ENCODE results near the gene PIP5K1C. TPM values are rescaled to one million over a fixed set of nuclear protein-coding genes. Genes with fewer than 3 reads are reported as not detected.
"Not testable (repeated sequence)": the region's sequence is repeated elsewhere in the genome, so short reads cannot be mapped to it uniquely, and the experiment has no call there.

The PIP5K1C gene
- total RNA-seq, 1 donor from 2014 or later: 57.7 TPM

- DNase-seq: peak; percentile 10
These were observed 26.5 kb downstream of the PIP5K1C start for GRCh38 chr19:3673506-3674439.

- peak; percentile 23 for DNase-seq
These were observed 27.3 kb downstream of the PIP5K1C start for GRCh38 chr19:3672993-3673392.

DNA sequence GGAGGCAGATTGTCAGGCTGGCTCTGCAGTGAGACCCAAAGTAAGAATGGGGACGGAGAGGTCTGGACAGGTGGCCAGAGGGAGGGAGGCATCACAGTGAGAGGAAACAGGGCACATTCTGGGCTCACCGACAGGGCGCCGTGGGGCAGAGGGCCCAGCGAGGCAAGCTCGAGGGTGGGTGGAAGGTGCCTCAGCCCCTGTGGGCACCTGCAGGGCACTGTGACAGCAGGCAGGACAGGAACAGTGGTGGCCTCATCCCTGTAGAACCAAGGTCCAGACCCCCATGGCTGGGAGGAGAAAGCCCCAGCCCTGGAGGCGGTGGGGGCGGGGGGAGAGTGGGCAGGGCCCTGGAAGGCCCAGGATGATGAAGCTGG, 27.7 kb downstream of the PIP5K1C start:
- DNase-seq: no peak

GRCh38 chr19:3671680-3672574, 28.3 kb downstream of the PIP5K1C start:
- DNase-seq: peak; percentile 67

GRCh38 chr19:3670796-3671679, 29.2 kb downstream of the PIP5K1C start:
- DNase-seq: peak; percentile 92

- DNase-seq: peak; percentile 93
These were observed 30.1 kb downstream of the PIP5K1C start for GRCh38 chr19:3669947-3670795.

- DNase-seq: no peak
These were observed 31.0 kb downstream of the PIP5K1C start for GRCh38 chr19:3669082-3669946.

- DNase-seq: no peak
These were observed 31.8 kb downstream of the PIP5K1C start for GRCh38 chr19:3668331-3669081.

- DNase-seq: no peak
These were observed 32.5 kb downstream of the PIP5K1C start for GRCh38 chr19:3667766-3668165.

- DNase-seq: no peak
These were observed 33.1 kb downstream of the PIP5K1C start for GRCh38 chr19:3667037-3667638.

DNA sequence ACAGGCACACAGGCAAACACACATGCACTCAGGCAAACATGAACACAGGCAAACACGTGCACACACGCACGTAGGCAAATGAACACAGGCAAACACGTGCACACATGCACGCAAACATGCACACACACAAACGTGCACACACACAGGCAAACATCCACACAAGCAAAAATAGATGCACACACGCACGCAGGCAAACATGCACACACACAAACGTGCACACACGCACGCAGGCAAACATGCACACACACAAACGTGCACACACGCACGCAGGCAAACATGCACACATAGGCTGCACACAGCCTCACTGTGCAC, 33.8 kb downstream of the PIP5K1C start:
- not testable (repeated sequence) for DNase-seq

DNA sequence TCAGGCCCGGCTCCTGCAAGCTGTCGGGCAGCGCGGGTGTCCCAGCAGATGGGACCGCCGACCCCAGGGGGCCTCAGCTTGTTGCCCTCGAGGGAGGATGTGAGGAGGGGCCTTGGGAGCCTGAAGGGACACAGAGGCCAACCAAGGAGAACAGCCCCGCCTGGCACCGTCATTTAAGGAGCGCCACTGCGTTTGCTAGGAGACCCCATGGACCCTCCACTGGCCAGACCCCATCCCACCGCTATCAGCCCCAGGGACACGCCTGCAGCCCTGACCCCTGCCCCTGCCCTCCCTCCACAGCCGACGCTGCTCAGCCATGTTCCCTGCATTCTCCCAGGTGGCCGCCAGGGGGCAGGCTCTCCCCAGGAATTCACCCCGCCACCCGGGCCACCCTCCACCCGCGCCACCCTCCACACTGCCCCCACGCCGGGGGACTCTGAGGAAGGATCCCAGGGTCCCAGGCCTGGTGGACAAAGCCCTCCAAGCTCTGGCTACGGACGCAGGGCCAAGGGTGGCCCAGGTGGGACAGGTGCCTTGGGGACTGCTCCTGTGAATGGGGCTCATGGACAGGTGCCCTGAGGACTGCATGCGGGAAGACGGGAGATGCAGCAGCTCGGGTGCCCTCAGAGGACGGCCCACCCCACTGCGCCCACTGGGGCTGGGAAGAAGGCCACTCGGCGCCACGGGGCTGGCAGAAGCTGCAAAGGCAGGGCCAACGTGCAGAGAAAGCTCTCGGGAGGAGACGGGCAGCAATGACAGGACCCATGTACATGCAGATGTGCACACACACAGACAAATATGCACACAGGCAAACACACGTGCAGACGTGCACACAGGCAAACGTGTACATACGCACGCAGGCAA, 34.4 kb downstream of the PIP5K1C start:
- peak; percentile 67 for DNase-seq

- DNase-seq: no peak
These were observed 35.2 kb downstream of the PIP5K1C start for GRCh38 chr19:3664879-3665642.

DNA sequence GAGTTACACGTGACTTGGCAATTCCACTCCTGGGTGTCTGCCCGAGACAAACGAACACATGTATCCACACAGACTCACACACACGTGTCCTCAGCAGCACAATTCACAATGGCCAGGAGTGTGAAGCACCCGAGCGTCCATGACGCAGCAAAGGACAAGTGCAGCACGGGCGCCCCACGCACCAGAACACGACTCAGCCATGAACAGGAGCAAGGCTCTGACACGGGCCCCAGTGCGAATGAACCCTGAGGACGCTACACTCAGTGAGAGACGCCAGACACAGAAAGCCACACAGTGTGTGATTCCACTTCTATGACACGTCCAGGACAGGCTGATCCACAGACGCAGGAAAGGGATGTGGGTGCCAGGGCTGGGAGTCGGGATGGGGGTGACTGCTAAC, 36.4 kb downstream of the PIP5K1C start:
- DNase-seq: no peak

DNA sequence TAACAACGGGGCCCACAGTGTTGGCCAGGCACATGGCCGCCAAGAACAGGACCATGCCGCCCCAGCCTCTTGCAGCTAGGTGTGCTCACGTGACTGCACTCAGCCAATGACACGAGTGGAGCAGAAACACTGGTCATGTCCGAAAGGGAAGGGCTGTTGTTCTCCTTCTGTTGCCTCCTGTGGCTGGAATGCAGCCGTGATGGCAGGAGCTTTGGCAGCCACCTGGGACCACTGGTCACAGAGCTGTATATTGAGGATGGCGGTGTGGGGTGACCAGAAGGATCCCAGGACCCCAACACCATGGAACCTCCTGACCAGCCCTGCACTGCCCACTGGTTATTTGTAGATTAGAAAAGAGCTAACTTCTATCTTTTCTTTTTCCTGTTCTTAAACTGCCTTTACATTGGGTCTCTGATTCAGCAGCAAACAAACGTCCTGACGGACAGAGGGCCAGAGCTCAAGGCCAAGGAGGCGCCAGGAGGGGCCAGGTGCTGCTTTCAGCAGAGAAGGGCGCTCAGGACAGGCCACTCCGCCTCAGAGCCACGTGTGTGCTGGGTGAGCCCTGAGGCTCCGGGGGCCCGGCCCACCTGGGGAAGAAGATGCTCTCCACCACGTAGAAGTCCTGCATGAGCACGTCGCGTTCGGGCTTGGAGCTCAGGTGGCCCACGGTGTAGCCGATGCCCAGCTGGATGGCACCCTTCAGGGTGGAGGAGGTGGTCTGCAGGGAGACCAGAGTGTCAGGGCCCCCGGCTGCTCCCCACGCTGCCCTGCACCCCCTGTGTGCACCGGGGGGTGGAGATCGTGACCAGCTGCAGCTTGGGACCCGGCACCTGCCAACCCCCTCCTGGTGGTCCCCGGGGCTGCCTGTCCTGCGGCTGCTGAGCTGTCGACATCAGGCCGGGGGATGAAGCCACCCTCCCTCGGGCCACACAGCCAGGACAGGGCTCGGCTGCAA, 38.7 kb downstream of the PIP5K1C start:
- DNase-seq: peak; percentile 37

DNA sequence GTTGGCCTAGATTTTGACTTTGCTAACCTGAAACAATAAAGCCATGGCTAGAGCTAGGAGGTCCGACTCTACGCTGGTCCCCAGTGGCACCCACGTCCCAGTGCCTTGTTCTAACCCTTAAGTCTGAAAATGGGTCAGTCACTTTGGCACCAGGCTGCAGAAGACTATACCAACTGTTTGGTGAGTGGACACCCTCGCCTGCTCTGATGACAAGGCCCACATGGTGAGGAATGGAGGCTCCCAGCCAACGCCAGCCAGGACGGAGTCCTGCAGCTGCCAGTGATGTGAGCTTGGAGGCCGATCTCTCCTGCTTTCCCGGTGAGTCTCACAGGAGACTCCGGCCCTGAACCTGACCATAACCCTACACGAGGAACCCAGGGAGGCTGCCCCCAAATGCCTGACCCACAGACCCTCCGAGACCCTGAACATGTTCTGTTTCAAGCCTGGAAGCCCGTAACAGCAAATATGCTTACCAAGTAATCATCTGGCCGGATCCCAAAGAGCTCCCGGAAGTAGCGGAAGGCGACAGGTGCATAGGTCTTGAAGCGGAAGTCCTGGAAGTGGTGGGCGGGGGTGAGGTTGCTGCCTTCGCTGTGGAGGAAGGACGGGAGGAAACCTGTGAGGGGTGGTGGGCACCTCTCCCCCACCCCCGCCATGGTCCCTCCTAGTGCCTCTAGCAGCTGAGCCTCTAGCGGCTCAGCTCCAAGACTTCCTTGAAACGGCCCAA, 39.6 kb downstream of the PIP5K1C start:
- peak; percentile 63 for DNase-seq
